Brain microvascular endothelial cell (primary cell): ENCODE measurements around the gene MAPKAPK5.
"Not testable (repeated sequence)": the region's sequence is repeated elsewhere in the genome, so short reads cannot be mapped to it uniquely, and the experiment has no call there.

Source experiments
- DNase-seq: peaks from one replicate; pipeline ENCODE4 v3.0.0-alpha.2; 2020
- H3K27ac ChIP-seq: fragments of 250-450 bp; sonication (Bioruptor Pico); 2 replicates; pipeline ENCODE4 v1.5.1; 2020; ENCODE audit warnings: mild to moderate bottlenecking, moderate library complexity
- H3K27me3 ChIP-seq: fragments of 250-450 bp; sonication (Bioruptor Pico); replicated peaks from 2 replicates; pipeline ENCODE4 v1.5.1; 2020; ENCODE audit warnings: mild to moderate bottlenecking
- H3K36me3 ChIP-seq: fragments of 250-450 bp; sonication (Bioruptor Pico); replicated peaks from 2 replicates; pipeline ENCODE4 v1.5.1; 2020; ENCODE audit warnings: mild to moderate bottlenecking
- H3K4me3 ChIP-seq: 2 replicates; pipeline ENCODE4 v1.5.1; 2011; ENCODE audit warnings: low read depth, mild to moderate bottlenecking, control low read depth, low read length, moderate library complexity
- CTCF ChIP-seq: IDR thresholded peaks from 2 replicates; pipeline ENCODE4 v1.5.1; 2011; ENCODE audit warnings: low read depth, mild to moderate bottlenecking, moderate library complexity, low read length, control low read depth, inconsistent platforms; ENCODE audit errors: missing control alignments
- in situ Hi-C: cut with HindIII; loops from 2 replicates; pipeline ENCODE4 v1.10.0; 2017; ENCODE audit warnings: low sequenced_read_pairs, low pct_ligation_motif_present

MAPKAPK5 gene

GRCh38 chr12:111927346-111927745 is 85.3 kb downstream of the MAPKAPK5 start:
- no peak overlapping the region for H3K4me3 ChIP-seq
- H3K27me3 ChIP-seq = no peaks in the 10 kb centered on the region
- no peak overlapping the region for H3K27ac ChIP-seq
- no peak for DNase-seq
- no peak for TF ChIP-seq CTCF
- no peaks in the 10 kb centered on the region for H3K36me3 ChIP-seq
- in situ Hi-C loops = no loop called here

- TF ChIP-seq CTCF = no peak
- H3K36me3 ChIP-seq = no peaks in the 10 kb centered on the region
- no peaks in the 10 kb centered on the region for H3K27me3 ChIP-seq
- no peak overlapping the region for H3K4me3 ChIP-seq
- in situ Hi-C loops = no loop called here
- H3K27ac ChIP-seq = no peak overlapping the region
- DNase-seq = no peak
These were observed 90.2 kb downstream of the MAPKAPK5 start for GRCh38 chr12:111932241-111932640.

GRCh38 chr12:111936869-111937268 is 94.8 kb downstream of the MAPKAPK5 start:
- H3K36me3 ChIP-seq = no peaks in the 10 kb centered on the region
- H3K27ac ChIP-seq = no peak overlapping the region
- TF ChIP-seq CTCF = no peak
- no peaks in the 10 kb centered on the region for H3K27me3 ChIP-seq
- no peak for DNase-seq
- H3K4me3 ChIP-seq = no peak overlapping the region
- in situ Hi-C loops = no loop called here

GRCh38 chr12:111937429-111937828 is 95.4 kb downstream of the MAPKAPK5 start:
- peak; percentile 23 for DNase-seq
- Histone ChIP-seq H3K27ac (no peak overlapping the region), H3K4me3 (no peak overlapping the region), H3K36me3 (no peaks in the 10 kb centered on the region), H3K27me3 (no peaks in the 10 kb centered on the region)
- in situ Hi-C loops = no loop called here
- no peak for TF ChIP-seq CTCF

GRCh38 chr12:111942557-111942956 is 100.5 kb downstream of the MAPKAPK5 start:
- Histone ChIP-seq H3K4me3 (no peak overlapping the region), H3K36me3 (no peaks in the 10 kb centered on the region), H3K27ac (no peak overlapping the region), H3K27me3 (no peaks in the 10 kb centered on the region)
- in situ Hi-C loops = no loop called here
- TF ChIP-seq CTCF = no peak
- DNase-seq = peak; percentile 74

- no peaks in the 10 kb centered on the region for H3K27me3 ChIP-seq
- TF ChIP-seq CTCF = no peak
These were observed 101.9 kb downstream of the MAPKAPK5 start for GRCh38 chr12:111943929-111944328.

GRCh38 chr12:111950961-111951676 is 109.1 kb downstream of the MAPKAPK5 start:
- in situ Hi-C loops, H3K4me3 ChIP-seq, H3K27ac ChIP-seq, H3K36me3 ChIP-seq, DNase-seq, H3K27me3 ChIP-seq: not testable (repeated sequence)

More at GRCh38 chr12:111943929-111944328, 101.9 kb downstream of the MAPKAPK5 start:
- Histone ChIP-seq H3K4me3 (no peak overlapping the region), H3K27ac (no peak overlapping the region), H3K36me3 (no peaks in the 10 kb centered on the region)
- in situ Hi-C loops = no loop called here
- no peak for DNase-seq
